Stimulated activated CD8-positive, alpha-beta memory T cell treated with anti-CD3 and anti-CD28 coated beads, Interleukin-4, amount 100 ng/mL, for 4 hours (primary cell): Measurements from ENCODE around the gene JAG2.

Experiments used
- DNase-seq, 2 donors: peaks; one replicate each; pipeline ENCODE4 v3.0.0-alpha.2; 2020; ENCODE audit warnings: low read depth in 2 of 2, low spot score in 1 of 2

The JAG2 gene

DNA sequence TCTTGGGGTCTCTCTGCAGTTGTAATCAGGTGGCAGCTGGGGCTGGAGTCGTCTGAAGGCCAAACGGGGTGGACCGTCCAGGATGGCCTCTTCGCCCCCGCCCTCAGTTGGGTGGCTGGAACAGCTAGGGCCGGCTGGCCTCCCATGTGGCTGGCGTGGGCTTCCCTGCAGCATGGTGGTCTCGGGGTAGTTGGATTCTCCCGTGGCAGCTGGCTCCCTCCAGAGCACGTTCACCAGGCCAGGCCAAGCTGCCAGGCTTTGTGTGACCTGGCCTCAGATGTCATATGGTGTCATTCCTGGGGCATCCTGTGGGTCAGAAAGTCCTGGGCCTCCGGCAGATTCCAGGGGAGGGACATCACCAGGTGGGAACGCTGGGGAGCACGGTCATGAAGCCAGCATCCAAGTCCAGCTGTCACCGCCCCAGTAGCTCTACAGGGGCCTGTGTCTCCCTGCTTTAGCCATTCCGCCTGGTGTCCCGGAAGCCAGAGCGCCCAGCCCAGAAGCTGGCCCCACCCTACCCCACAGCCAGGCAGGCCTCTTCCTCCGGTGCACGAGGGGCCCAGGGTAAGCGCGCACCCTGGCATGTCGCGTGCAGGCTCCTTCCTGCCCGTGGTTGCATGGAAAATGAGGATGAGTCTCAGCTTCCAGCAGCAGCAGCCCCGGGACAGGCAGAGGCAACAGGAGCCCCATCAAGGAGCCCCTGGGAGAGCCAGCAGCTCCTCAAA is 13.9 kb upstream of the JAG2 start:
- no peak for DNase-seq

DNA sequence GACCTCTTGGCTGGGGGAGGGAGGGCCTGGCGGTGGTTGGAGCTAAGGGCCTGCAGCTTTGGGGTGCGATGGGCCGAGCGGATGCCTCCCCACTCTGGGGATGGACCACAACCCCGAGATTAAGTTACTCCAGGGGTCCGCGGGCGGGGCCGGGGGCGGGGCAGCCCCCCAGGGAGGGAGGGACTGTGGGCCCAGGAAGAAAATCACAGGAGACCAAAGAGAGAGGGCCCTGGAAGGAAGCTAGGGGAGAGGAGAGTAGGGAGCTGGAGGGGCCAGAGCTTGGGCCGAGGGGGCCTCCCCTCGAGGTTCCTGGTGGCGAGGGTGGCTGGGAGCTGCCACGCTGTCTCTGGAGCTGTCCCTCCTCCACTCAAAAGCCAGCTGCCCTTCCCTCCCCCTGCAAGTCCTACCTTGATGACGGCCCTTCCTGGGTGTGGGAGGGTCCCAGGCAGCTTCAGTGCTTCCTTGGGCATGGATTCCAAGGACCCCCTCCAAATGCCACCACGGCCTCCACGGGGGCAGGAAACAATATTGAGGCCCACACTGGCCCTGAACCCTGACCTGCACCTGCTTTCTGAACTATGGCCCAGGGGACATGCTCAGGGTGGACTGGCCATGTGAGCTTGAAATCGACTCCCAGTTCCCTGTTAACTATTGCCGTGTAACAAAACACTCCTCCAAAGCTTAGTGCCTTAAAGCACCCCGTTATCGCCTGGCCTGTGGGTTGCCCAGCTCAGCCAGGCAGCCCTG is 13.1 kb upstream of the JAG2 start:
- DNase-seq: no peak

DNA sequence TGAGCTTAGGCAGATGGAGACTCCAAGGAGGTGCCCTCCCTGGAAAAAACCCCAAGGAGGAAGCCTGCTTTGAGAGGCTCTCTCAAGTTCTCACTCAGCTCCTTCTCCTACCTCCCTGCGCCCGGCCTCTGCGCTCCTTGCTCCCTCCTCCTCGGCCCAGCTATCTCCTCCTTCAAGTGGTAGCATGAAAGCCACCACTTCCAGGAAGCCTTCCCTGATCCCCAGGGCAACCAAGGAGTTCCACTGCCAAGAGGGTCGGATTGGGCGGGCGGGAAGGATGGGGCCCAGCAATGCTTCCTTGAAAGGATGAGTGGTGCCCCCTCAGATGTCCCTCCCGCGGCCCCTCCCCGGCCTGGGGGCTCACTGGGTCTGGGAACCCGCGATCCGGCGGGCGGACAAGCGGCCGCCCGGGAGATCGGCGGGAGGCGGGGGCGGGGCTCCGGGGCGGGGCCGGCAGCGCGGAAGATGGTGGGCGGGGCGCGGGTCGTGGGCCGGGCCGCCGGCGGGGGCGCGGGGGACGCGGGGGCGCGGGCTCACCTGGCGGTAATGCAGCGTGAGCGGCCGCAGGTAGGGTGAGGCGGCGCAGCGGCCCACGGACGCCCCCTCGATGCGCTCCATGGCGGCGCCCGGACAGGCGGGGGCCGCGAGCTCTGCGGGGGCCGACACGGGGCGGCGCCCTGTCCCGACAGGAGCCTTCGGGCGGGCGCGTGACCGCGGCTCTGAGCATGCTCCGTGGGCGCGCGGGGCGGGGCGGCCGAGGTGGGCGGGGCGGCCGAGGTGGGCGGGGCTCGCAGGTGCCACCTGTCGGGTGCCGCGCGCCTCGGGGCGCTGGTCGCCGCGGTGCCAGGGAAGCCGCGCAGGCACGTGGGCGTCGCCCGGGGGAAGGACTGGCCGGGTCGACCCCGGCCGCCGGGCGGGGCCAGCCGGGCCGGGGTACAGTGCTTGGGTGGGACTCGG is 12.3 kb upstream of the JAG2 start, which contains the start of gene NUDT14:
TSS of gene NUDT14 (minus strand) at position 721 of the 957 bp plus-strand sequence. CDS start at position 618, 103 bp downstream.
- peak; percentile 70 to 72 for DNase-seq

DNA sequence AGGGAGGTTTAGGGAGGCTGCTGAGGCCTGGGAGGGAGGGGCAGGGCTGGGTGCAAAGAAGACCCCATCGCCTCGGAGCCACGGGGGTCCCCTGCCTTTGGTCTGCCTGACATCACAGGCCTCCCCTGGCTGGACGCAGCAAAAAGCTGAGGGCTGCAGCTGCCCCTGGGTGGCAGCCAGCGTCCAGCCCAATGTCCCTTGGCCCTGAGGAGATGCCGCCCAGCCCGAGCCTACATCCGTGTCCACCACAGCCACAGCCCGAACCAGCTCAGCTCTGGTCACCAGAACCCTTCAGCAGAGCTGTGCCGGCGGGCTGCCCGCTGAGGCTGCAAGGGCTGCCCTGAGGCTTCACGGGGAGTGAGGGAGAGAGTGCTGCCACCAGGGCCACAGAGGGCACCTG is 10.6 kb upstream of the JAG2 start:
- no peak for DNase-seq

DNA sequence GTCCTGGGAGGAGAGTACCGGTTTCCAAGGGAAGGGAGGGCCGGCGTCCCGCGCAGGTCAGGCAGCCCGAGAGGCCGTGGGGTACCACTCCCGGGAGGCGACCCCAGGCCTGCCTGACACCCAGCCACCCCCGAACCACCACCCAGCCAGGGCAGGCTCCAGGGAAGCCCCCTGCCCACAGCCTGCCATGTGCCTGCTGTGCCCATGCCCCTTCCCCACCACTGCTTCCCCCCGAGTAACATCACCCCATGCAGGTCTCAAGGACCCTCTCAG is 10.2 kb upstream of the JAG2 start:
- DNase-seq: no peak

DNA sequence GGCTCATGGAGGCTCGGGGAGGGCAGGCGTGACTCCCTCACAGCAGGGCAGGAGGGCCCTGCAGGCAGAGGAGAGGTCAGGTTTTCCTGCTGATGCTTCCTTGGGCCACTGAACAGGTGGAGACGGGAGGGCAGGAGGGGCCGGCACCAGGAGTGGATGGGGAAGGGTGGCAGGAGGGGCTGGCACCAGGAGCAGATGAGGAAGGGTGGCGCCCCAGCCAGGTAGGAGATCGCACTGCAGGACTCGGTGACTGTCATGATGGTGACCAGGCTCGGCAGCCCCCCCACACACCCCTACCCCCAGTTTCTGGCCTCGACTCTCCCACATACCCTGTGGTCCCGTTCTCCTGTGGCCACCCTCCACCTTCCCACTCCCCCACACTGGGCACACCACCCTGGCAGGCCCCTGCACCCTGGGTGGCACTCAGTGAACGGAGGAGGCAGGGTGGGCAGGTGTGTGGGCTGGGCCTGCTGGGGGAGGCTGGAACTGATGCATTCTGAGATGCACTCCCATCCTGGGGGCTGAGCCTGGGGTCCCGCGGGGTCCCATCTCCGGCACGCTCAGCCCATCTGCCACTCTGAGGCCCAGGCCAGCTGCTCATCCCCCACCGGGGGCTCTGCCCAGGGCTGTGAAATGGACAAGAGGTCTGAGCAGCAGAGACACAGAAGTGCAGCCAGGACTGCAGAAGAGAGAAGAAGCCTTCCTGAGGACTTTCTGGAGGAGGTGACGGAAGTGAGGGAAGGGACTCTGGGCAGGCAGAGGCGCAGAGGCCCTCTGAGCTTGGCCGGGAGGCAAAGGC is 9.7 kb upstream of the JAG2 start:
- DNase-seq: no peak

DNA sequence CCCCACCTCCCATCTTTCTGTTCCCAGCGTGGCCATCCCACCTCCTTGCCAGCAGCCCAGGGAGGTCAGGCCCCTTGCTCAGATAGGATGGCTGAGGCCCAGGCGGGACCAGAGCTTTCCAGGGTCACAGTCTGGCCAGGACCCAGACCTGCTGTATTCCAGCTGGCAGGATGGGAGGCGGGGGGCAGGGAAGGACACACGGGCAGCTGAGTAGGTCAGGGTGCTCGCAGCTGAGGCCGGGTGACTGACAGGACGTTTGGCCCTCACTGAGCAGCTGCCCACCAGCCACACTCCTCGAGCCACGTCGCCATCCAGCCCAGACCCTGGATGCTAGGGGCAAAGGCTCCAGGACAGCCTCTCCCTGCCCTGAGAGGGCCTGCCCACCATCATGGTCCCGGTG is 8.5 kb upstream of the JAG2 start:
- DNase-seq: no peak

DNA sequence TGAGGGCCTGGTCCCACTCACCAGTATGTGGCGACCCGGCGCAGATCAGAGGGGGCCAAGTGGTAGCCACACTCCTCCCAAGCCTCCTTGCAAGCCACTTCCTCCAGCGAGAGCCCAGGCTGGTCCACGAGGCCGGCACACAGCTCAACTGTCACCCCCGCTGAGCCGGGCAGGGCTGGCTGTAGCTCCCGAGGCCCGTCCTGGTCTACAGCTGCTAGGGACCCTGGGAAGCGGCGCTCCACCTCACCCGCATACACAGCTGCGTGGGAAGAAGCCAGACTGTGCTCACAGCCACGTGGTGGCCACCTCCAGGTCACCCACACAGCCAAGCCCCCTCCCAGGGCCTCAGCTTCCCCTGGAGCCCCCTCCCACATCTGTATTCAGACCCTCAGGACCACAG is 7.9 kb upstream of the JAG2 start:
- DNase-seq: no peak

DNA sequence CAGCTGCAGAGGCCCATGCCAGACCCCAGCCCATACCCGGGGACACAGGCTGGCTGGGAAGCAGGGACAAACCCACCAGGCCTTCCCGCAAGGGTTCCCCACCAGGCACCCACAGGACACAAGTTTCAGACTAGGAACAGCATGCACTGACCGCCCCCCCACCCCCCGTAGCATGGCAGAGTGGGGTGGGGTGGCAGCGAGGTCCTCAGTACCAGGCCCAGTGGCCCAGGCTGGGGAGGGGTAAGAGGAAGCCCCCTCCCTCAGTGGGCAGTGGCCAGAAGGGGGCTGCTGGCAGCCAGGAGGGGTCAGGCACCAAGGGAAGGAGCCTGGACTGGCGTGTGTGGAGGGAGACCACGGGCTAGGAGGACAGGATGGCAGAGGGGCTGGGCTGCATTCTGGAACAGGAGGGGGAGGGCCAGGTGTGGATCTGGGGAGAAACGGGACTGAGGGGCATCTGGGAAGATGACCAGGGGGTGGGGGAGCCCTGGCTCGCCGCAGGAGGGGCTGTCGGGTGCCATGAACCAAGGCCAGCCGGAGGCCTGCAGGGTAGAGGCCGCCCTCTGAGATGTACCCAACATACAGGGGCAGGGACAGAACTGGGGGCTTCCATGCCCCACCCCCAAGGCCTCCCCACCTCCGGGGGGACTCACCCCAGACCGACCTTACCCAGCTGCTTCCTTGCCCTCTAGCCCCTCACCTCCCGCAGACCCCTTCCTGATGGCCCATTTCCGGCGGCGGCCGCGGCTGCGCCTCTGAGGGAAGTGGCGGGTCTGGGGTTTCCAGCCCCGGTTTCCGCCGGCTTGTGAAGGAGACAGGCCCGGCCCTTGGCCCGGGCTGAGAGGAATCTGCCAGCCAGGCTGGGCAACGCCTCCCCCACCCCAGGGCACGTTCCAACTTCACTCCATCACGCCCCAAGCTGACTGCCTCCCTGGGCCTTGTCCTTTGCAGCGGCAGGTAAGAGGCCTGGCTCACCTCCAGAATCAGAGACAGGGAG is 5.6 kb upstream of the JAG2 start:
- DNase-seq: no peak

DNA sequence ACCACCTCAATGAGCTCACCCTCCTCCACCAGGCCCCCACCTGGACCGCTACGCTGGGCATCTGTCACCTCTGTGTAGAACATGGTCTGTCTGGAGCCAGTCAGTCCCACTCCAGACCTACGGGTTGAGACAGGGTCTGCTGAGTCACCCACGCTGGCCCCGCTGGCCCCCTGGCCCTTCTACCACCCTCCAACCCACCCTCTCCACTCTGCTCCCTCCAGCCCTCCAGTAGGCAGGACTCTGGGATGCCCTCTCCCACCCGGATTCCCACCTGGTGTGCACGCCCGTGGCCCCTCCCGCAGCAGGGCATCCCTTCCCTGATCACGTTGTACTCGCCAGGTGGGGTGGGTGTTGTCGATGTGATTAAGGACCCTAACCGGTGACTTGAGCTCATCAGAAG is 4.6 kb upstream of the JAG2 start:
- no peak for DNase-seq

DNA sequence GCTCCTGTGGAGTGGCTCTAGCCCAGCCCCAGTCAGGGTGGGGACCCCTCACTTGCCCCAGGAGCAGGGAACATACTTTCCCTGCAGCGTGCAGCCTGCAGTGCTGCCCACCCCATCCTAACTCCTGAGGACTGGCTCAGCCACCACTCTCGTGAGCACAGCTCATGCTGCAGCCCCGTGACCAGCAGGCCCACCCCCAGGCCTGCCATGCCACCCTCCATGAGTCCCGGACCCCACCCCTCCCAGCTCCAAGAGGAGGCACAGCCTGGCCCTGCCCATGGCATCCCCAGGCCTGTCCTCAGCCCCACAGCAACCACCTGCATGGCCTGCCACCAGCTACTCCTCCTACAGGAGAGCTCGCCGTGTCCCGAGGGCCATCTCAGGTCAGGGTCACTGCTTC is 3.9 kb upstream of the JAG2 start:
- no peak for DNase-seq

DNA sequence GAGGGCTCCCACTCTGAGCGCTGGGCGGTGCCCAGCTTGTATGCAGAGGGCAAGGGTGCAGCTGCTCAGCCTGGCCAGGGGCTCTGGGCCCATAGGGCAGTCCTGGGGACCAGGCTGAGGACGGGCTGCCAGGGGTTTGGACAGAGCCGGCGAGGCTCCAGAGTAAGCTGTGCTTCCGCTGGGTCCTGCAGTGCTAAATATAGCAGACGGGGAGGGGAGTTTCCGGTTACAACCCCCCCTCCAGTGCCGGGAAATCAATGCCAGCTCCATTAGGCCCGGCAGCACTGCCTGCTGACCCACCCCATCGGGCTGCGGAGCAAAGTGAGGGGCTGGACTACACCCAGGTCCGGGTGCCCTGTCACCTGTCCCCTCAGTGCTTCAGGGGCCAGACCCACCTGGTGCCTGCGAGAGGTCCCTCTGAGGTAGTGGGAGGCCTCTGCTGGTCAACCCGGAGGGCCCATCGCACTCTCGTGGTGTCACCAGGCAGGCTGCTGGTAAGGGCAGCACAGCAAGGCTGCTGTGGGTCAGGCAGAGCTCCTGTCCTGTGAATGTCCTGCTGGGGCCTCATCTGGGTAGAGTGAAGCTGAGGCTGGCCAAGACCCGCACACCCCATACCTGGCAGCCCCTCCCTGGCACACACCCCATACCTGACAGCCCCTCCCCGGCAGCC is 2.6 kb upstream of the JAG2 start:
- DNase-seq: no peak

DNA sequence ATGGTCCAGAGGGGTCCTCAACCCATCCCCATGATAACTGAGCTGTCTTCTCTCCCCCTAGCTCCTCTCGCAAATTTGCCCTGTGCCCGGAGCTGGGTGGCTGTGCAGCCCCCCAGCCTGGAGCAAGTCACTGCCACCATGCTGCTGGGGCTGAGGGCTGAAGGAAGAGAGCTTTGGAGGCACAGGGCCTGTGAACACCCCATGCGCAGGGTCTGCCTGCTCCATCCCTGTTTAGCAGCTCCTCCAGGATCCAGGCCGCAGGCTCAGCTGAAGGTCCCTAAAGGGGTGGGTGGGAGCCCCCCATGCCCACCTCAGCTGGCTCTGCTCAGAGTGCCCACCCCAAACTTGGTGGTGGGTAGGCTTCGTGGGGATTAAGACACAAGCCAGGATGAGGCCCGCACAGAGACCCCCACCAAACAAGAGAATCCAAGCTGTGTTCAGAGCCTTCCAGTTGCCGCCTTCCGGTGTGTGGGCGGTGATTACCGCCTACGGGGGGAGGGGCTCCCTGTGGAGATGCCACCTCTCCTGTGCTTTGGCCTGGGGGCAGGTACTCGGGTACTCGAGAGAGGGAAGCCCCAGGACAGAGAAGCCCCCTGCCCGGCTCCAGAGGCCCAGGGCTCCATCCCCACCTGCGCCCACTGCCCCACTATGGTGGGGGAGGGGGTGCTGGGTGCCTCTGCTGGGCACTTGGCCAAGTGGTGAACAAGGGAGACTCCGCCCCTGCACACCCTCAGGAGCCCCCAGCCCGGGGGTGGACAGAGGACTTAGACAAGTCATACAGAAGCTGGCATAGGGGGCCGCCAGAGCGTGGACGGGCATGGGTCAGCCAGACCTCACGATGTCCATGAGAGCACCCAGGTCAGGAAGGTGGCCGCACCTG is 1.4 kb upstream of the JAG2 start:
- DNase-seq: no peak

DNA sequence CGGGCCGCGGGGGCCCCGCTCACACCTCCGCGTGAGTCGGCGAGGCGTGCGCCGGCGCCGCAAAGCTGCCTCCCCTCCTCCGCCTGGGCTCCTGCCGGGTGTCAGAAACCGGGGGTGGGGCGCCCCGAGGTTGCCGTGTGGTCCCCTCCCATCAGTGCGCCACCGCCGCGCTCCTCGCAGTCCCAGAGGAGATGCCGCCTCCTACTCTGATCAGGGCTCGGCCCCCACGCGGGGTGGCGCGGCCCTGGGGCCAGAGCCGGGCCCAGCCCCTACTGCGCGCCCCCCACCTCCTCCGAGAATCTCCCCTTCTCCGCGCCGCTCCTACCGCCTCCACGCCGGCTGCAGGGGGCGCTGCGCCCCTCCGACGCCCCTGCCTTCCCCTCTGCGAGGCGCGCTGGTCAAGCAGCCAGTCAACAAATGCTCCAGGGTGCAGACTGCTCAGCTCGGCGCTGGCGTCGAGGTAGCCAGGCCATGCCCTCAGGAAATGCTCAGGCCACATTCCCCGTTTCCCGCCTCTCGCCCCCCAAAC is 467 bp upstream of the JAG2 start:
- peak in 1 of 2 donors; percentile 27 for DNase-seq

DNA sequence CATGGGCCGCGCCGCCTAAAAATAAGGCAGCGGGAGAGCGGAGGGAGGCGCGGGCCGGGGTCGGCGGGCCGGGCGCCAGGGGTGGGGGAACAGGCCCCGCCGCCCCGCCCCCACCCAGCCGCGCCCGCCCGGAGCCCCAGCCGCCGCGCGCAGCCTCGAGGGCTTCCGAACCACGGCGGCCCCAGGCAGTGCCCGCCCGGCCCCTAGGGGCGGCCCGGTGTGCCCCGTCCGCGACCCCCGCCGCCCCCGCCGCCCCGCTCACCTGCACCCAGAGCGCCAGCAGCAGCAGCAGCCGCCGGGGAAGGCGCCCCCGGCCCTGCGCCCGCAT is 519 bp downstream of the JAG2 start:
- DNase-seq: no peak

DNA sequence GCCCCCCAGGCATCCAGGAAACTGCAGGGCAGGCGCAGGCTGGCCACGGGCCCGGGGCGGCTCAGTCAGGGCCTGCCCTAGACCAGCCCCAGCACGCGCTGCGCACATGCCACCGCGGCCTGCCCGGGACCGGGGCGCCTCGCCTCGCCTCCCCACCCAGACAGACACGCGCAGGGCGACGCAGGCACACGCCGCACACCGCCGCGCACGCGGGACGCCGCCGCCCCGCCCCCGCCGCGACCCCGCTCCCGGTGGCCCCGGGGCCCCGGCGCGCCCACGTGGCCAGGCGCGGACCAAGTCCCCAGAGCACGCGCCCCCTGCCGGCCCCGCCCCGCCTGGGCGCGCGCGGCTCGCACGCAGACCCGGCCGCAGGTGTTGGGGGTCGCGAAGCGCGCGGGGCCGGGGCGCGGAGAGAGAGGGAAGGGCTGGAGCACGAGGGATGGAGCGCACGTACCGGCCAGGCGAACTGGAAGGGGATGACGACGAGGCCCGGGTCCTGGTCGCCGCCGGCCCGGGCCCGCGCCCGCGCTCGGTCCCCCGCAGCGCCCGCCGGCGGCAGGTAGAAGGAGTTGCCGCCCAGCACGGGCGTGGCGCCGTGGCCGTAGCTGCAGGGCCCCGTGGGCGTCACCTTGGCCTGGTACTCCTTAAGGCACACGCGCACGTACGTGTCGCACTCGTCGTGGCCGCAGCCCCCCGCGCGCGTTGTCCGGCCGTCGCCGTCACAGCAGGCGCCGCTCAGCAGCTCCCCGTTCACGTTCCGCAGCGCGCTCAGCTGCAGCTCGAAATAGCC is 1.1 kb downstream of the JAG2 start:
- DNase-seq: no peak

DNA sequence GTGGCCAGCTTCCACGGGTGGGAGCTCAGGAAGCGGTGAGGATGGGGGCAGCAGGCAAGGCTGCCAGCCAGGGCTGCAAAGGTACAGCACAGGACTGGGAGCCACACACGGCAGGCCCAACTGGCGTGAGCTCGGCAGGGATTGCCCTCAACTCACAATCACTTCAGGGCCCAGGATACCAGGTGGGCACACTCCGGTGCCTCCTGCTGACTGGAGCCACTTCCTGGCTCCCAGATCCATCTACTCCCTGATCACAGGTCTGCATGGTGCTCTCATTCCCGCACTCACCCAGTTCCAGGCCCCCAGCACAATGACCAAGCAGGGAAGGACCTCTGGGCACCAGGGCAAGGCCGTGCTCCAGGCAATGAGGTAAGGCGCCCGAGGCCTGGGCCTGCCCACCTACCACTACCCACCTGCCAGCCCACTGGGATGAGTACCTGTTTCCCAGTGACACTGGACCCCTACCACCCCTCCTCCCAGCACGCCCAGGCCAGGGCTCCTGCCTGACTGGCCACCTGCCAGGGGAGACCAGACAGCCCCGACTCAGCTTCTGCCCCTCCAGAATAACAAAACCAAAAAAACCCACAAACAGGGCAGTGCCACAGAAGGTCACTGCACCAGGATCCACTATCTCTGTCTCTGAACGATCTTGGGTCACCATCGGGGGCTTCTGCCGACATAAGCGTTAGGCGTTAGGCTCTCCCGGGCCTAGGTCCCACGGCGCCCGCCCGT is 1.8 kb downstream of the JAG2 start:
- no peak for DNase-seq
